Stimulated activated CD8-positive, alpha-beta memory T cell treated with anti-CD3 and anti-CD28 coated beads, Interleukin-7, amount 100 ng/mL, for 4 hours (primary cell): Measurements from ENCODE around the gene CHAF1B.
"Not testable (repeated sequence)": the region's sequence is repeated elsewhere in the genome, so short reads cannot be mapped to it uniquely, and the experiment has no call there.

Source experiments
- DNase-seq, 2 donors: peaks; one replicate each; pipeline ENCODE4 v3.0.0-alpha.2; 2020; ENCODE audit warnings: low read depth in 2 of 2

CHAF1B gene

DNA sequence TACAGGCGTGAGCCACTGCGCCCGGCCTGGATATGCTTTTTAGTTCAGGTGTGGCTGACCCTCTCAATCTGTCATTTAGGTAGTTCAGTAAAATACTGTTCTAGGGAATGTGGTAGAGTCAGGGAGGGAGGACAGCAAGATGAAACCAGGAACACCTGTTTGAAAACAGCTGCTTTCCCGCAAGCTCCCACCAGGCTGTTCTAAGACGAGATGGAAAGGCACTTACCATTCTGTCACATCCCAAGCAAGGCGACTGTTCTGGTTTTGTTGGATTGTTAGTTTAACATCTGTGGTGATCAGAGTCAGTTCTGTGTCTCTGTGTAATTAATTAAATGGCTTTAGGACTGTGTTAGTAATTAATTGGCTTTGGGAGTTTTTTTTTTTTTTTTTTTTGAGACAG, 2.9 kb downstream of the CHAF1B start:
- no peak for DNase-seq

DNA sequence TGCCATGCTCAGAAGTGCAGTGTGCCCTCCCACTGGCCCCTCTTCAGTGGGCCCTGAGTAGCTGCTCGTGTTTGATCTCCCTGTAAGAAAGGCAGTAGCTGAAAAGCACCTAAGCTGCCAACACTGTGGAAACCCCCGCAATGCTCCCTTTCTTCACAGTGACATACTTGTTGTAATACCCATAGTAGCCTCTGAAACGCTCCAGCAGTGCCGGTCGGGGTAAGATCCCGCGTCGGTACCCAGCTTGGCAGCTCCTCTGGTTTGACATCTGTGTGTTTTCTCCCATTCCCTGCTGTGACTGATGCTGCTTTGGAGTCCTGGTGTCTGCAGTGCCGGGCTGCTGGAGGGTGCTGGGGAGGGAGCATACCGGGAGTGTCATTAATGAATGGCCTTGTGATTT, 3.6 kb downstream of the CHAF1B start:
- DNase-seq, result no peak

DNA sequence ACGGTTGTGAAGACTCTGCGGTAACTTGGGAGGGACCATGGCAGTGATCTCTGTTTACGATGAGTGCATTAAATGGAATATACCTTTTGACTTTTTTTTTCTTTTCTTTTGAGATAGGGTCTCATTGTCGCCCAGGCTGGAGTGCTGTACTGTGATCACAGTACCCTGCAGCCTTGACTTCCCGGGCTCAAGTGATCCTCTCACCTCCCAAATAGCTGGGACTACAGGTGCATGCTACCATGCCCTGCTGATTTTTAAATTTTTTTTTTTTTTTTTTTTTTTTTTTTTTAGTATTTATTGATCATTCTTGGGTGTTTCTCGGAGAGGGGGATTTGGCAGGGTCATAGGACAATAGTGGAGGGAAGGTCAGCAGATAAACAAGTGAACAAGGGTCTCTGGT, 6.5 kb downstream of the CHAF1B start:
- DNase-seq, result not testable (repeated sequence)

DNA sequence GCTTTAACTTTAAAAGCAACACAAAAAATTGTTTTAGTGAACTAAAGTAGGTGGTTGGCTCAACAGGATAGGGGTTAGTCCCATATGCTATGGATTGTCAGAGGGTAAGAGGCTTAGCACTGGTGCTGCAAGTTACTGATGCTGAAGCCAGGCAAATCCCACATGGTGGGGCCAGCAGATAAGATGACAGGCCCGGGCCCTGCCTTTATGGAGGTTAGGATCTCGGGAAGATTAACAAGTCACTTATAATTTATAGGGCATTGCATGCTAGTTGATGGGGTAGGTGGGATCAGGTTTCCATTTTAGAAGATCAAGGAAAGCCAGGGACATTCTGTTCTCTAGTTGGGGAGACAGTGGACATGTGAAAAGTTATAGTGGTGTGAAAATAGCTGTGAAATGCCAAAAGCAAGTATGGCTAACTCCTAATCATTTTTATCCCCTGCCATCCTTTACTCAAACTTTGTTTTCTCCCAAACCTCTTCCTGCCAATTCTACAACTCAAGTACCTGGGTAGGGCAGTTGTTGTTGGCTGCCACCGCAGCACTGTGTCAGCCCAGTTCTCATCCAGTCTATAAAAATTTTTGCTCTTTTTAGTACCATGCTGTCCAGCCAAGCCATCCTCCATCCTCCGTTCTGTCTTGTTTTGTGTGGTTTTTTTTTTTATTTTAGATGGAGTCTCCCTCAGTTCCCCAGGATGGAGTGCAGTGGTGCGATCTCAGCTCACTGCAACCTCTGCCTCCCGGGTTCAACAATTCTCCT, 10.3 kb downstream of the CHAF1B start:
- DNase-seq, result no peak

DNA sequence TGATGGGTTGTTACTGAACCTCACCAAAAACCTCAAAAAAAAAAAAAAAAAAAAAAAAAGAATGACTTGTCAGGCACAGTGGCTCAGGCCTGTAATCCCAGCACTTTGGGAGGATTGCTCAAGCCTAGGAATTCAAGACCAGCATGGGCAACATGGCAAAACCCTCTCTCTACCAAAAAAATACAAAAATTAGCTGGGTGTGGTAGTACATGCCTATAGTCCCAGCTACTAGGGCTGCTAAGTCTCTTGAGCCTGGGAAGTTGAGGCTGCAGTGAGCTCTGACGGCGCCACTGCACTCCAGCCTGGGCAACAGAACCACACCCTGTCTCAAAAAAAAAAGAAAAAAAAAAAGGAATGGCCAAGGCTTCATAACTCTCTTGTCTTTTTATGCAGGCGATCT, 11.1 kb downstream of the CHAF1B start:
- no peak for DNase-seq

DNA sequence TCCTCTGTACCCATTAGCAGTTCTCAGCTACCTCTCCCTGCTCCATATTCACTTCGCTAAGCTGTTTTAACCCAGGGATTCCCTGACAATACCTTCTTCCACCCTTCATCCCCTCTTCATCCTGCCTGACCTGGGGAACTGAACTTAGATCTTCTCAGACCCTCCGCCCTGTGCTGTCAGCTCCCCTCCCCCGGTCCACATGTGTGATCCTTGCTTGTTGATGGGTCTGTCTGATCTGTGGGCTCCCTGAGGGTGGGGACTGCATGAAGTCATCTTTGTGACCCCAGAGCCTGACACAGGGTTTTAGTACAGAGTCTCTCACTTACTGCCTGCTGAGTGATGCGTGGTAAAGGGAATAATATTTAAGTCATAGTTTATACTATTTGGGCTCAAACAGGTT, 11.8 kb downstream of the CHAF1B start:
- DNase-seq, result no peak

DNA sequence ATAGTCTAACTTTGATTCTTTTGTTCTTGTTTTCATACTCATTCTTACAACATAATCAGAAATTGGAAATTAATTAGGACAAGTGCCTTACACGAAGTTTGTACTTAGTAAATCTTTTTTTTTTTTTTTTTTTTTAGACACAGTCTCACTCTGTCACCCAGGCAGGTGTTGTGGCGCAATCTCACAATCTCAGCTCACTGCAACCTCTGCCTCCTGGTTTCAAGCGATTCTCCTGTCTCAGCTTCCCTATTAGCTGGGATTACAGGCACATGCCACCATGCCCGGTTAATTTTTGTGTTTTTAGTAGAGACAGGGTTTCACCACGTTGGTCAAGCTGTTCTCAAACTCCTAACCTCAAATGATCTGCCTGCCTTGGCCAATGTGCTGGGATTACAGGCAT, 12.4 kb downstream of the CHAF1B start:
- no peak for DNase-seq

DNA sequence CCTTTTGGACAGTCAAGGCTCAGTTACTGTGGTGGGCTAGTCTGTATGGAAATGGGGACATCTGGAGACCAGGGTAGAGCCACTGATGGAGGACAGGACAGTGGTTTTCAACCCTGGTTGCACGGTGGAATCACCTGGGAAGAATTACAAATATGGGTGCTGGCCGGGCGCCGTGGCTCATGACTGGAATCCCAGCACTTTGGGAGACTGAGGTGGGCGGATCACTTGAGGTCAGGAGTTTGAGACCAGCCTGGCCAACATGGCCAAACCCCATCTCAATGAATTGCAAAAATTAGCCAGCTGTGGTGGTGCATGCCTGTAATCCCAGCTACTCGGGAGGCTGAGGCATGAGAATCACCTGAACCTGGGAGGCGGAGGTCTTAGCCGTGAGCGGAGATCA, 14.5 kb downstream of the CHAF1B start:
- not testable (repeated sequence) for DNase-seq

DNA sequence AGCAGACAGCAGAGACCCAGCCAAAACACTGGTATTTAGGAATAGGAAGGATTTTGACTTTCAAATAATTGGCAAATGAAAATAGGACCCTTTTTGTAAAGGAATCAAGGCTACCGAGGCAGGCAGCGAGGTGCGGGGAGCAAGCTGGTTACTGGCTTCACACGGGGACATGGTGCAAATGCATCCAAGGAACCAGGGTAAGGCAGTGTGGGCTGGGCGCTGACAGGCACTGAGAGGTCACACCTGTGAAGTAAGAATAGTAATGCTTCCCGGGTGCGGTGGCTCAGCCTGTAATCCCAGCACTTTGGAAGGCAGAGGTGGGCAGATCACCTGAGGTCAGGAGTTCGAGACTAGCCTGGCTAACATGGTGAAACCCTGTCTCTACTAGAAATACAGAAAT, 15.5 kb downstream of the CHAF1B start:
- no peak for DNase-seq

DNA sequence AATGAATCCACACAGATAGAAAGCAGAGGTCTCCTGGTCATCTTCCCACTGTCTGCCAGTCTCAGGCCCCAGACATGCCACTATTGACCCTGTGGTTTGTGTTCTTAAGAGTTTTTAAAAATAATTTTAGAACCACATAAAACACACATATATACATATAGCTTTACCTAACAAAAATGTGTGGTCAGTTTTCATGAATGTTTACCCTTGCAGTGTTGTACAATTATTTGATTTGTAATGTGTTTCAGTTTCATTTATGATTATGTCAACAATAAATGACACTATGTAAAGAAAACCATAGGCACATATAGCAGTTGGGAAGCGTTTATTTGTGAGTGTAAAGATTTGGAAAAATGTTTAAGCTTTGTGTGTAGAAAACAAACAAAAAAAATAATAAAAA, 17.1 kb downstream of the CHAF1B start:
- DNase-seq, result no peak

DNA sequence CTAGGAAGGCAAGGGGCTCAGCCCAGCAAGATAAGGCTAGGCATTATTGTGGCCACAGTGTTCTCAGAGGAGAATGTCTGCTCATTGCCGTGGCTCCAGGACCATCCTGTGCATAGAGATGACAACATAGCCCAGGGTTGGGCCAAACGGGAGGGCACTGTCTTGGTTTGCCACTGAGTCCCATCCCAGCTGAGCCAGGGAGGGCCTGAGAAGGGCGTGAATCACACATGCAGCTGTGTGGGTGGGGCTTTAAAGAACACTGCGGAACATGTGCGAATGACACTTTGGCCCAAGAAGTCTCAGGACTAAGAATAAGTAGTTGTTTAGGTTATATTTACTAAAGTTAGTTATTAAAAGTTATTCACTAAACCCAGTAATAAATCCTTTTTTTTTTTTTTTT, 18.5 kb downstream of the CHAF1B start:
- no peak for DNase-seq

DNA sequence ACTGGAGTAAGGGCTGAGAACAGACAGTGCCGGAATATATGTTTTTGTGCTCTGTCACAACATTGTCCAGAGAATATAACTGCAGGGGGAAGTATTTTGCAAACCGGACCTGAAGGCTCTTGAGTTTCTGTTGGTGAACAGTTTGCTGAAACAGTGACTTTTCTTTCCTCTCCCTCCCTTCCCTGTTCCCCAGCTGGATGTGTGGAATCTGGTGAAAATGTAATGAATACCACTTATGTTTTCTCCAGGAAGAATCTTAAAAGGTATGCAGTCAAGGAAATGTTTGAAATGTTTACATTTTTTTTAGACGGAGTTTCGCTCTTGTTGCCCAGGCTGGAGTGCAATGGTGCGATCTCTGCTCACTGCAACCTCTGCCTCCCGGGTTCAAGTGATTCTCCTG, 23.4 kb downstream of the CHAF1B start:
- DNase-seq, result no peak

DNA sequence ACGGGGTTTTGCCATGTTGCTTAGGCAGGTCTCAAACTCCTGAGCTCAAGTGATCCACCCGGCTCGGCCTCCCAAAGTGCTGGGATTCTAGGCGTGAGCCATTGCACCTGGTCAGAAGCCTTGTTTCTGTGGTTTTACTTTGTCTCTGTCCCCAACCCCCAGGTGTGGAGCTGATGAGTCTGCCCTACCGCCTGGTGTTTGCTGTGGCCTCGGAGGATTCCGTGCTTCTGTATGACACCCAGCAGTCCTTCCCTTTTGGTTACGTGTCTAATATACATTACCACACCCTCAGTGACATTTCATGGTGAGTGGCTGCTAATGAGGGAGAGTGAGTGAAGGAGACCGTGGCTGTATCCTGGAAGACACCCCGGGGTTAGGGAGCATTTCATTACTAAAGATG, 26.1 kb downstream of the CHAF1B start:
- DNase-seq, result no peak

DNA sequence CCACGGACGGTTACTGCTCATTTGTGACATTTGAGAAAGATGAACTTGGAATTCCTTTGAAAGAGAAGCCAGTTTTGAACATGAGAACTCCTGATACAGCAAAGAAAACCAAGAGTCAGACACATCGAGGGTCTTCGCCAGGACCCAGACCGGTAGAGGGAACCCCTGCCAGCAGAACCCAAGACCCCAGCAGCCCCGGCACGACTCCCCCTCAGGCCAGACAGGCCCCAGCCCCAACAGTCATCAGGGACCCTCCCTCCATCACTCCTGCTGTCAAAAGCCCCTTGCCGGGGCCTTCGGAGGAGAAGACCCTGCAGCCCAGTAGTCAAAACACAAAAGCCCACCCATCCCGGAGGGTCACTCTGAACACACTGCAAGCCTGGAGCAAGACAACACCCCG, 27.7 kb downstream of the CHAF1B start:
- DNase-seq, result no peak

DNA sequence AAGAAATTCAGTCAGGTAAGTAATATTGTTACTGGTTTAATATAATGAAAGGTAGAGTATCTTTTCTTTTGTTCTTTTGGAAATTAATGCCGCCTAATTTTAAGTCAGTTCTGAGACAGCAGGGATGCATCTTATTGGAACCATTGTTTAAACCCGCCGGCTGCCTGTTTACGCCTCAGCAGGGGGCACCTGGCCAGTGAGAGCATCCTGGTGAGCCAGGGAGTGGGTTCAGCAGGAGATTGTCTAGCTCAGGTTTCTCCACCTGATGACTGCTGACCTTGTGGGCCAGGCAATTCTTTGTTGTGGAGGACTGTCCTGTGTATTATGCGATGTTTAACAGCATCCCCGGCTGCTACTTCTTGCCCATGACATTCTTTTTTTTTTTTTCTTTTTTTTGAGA, 30.2 kb downstream of the CHAF1B start:
- DNase-seq, result no peak

DNA sequence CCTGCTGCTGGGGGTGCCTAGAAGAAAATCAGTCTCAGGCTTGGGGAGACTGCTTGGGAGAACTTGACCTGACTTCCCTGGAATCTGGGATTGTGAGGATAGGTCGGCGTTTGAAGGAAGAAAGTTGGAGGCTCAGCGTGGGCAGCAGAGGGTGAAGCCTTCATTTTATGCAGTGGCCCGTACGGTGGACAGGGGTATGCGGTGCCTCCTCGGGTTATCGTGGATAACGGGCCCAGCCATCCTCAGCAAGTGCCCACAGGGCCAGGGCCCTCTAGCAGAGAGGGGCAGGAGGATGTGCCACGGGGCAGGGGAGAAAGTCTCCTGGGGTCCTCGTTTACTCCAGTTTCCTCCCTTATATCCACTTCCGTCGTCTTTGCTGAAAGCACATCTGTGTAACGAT, 34.0 kb downstream of the CHAF1B start:
- no peak for DNase-seq

DNA sequence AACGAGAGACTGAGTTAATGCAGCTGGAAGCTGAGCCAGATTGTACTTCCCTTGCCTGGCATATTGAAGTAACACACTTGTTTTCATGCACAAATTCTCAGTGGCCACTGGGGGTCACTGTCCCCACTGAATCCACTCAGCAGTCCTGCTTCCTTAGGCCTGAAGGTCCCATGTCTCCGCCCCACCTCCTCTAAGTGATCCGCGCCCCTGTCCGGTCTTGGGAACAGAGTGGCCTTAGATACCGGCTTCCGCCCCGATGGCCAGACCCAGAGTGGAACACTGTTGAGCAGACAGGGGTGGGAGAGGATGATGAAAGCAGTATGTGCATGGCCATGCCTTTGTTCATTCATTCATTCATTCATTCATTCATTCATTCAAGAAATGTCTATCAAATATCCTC, 34.8 kb downstream of the CHAF1B start:
- DNase-seq, result peak in 1 of 2 donors; percentile 33

DNA sequence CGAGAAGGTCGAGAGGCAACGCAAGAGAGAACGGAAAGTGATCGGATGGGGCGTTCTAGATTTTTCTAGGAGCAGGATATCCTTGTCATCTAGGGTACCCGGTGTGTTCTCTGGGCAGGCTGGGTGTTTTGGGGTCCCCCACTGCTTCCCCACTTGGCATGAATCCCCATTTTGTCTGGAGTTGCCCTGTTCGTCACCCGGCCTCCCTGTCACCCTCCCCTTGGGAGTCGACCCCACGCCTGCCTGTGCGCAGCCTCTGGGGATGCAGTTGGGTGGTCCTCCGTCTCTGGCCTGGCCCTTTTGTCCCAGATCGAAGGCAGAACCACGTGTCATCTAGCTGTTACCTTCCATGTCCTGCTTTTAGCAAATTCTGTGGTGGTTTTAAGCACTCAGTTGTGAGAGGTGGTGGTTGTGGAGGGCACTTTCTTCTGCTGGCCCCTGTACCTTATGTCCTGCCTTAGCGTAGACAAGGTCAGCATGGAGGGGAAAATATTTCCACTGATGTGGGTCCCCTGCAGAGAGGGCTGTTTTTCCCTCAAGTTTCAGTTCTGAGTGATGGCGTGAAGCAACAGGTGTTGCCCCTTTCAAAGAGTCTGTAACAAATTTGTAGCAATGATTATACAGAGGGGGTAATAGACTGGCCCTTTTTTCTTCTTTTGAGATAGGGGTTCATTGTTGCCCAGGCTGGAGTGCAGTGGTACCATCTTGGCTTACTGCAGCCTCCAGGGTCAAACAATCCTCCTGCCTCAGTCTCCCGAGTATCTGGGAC, 35.6 kb downstream of the CHAF1B start:
- no peak for DNase-seq

DNA sequence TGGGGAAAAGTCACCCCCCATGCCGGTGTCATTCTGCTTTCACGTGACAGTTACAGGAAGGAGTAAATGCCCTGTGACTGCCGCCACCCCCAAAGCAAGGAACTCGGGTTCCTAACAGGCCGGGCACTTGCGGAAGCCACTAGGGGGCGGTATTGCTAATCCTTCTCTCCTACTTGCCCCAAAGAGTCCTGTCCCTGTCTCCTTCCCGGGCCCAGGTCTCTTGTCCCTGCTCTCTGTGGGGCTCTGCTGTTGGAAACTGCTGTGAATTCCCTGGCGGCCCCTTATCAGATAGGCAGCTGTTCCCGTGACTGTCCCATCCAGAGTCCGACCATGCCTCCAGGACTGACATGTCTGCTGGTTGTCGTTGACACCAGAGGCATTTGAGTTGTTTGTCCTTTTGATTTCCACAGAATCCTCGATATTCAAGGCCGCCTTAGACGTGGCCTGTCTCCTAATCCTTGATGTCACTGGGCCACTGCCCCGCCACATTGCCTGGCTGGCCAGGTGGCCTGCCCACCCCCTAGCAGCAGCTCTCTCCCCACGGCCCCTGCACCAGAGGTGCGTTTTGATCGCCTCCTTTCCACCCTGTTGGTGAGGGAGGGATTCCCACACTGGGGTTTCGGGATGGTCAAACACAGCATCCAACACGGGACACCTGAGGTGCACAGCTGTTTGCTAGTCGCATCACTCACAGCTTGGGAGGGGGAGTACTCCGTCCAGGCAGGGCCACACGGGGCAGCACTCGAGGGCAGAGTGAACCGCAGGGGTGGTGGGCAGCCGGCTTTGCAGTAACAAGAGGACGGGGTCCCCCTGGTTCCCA, 37.3 kb downstream of the CHAF1B start:
- peak in 1 of 2 donors; percentile 3 for DNase-seq

DNA sequence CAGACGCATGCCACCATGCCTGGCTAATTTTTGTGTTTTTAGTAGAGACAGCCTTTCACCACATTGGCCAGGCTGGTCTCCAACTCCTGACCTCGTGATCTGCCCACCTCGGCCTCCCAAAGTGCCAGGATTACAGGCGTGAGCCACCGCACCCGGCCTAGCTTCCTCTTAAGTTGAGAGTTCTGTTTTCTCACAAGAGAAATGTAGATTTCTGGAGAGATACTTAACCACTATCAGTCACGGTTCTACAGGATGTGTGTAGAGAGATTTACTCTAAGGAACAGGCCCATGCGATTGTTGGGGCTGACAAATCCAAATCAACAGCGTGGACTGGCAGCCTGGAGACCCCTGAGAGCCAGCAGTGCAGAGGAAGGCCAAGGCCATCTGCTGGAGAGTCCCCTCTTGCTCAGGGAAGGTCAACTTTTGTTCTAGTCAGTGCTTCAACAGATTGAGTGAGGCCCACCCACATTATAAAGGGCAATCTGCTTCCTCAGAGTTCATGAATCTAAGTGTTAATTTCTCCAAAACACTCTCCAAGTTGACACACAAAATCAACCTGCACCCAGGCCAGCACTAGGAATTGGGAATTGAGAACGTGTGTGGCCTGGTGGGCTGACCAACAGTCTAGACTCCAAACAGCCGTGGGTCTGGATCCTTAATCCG, 38.7 kb downstream of the CHAF1B start:
- DNase-seq, result no peak

DNA sequence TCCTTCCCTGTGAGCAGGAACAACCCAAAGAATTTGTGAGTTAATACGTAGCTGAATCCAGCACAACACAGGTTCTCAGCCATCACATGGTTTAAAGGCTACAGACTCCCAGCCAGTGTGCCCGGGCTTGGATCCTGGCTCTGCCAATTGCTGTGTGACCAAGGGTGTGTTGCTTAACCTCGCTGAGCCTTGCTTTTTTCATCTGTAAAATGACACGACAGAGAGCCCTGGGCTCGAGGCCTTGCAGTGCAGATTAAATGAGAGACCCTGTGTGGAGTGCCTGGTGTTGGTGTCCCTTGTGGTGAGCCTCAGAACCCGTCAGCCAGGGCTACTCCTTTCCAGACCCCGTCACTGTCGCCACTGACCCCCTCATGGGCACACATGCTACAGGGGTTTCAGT, 39.4 kb downstream of the CHAF1B start:
- DNase-seq, result no peak

DNA sequence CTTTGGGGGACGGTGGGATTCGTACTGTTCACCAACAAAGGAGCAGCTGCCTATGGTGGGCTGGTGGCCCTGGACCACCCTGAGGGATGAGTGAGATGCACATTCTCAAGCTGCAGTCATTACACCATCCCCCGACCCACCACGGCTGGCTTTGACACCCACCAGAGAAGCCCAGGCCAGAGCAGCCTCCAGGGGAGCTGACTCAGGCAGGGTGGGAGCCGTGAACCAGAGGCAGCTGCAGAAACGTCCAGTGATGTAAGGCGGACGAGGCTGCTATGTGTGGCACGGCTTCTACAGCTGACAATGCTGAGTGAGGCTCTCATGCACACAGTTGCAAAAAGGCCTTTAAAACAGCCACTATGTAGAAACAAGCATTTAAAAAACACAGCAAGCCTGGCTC, 40.1 kb downstream of the CHAF1B start:
- no peak for DNase-seq
